ENCODE results near the gene PGC.

Gene PGC

GRCh38 chr6:41729624-41730023 is 17.6 kb downstream of the PGC start:
- DNase-seq = no peak

- no peak for DNase-seq
These were observed 18.2 kb downstream of the PGC start for GRCh38 chr6:41728954-41729353.

- no peak for DNase-seq
These were observed 18.9 kb downstream of the PGC start for GRCh38 chr6:41728073-41728936.

- no peak for DNase-seq
These were observed 19.5 kb downstream of the PGC start for GRCh38 chr6:41727705-41728072.

- no peak for DNase-seq
These were observed 20.3 kb downstream of the PGC start for GRCh38 chr6:41726876-41727275.

GRCh38 chr6:41724586-41725501 is 22.4 kb downstream of the PGC start:
- no peak for DNase-seq

GRCh38 chr6:41724228-41724580 is 23.0 kb downstream of the PGC start:
- DNase-seq = no peak

GRCh38 chr6:41723530-41724227 is 23.5 kb downstream of the PGC start:
- DNase-seq = peak; percentile 96 to 98

GRCh38 chr6:41722969-41723529 is 24.1 kb downstream of the PGC start:
- DNase-seq = peak in 1 of 2 donors; percentile 44

GRCh38 chr6:41721414-41721813 is 25.8 kb downstream of the PGC start:
- no peak for DNase-seq

GRCh38 chr6:41720783-41721182 is 26.4 kb downstream of the PGC start:
- DNase-seq = no peak

GRCh38 chr6:41720262-41720620 is 27.0 kb downstream of the PGC start:
- peak; percentile 76 to 94 for DNase-seq

- DNase-seq = peak in 1 of 2 donors; percentile 56
These were observed 27.5 kb downstream of the PGC start for GRCh38 chr6:41719436-41720261.

- DNase-seq = no peak
These were observed 28.4 kb downstream of the PGC start for GRCh38 chr6:41718828-41719227.

- DNase-seq = no peak
These were observed 29.8 kb downstream of the PGC start for GRCh38 chr6:41717392-41717736.

- no peak for DNase-seq
These were observed 30.4 kb downstream of the PGC start for GRCh38 chr6:41716516-41717391.

- no peak for DNase-seq
These were observed 31.2 kb downstream of the PGC start for GRCh38 chr6:41715795-41716515.

GRCh38 chr6:41714556-41715273 is 32.5 kb downstream of the PGC start:
- DNase-seq = no peak

- DNase-seq = peak; percentile 26 to 78
These were observed 33.4 kb downstream of the PGC start for GRCh38 chr6:41713650-41714291.

All from inflammatory macrophage (primary cell).